ENCODE data around the gene LRRC59.
"Not testable (repeated sequence)": the region's sequence is repeated elsewhere in the genome, so short reads cannot be mapped to it uniquely, and the experiment has no call there.

The LRRC59 gene

GRCh38 chr17:50345432-50346312 lies 51.7 kb downstream of the LRRC59 start, which contains the start of gene XYLT2:
TSS of gene XYLT2 (plus strand) at chr17:50346126. CDS start at chr17:50346141, 15 bp downstream.
- DNase-seq: peak; percentile 82

- peak; percentile 36 for DNase-seq
Observed at GRCh38 chr17:50344731-50345365, 52.5 kb downstream of the LRRC59 start.

- no peak for DNase-seq
Observed at GRCh38 chr17:50339381-50339780, 57.9 kb downstream of the LRRC59 start.

- DNase-seq: no peak
Observed at GRCh38 chr17:50338645-50339044, 58.7 kb downstream of the LRRC59 start.

- DNase-seq: no peak
Observed at GRCh38 chr17:50337956-50338355, 59.4 kb downstream of the LRRC59 start.

- not testable (repeated sequence) for DNase-seq
Observed at GRCh38 chr17:50333291-50334057, 63.8 kb downstream of the LRRC59 start.

- no peak for DNase-seq
Observed at GRCh38 chr17:50332196-50332595, 65.1 kb downstream of the LRRC59 start.
